PC-3 (cell line): ENCODE data around the gene CACNA1A.

Experiments used
- CTCF ChIP-seq: fragments of 300-600 bp; sonication (generic); conservative IDR thresholded peaks from 2 replicates; pipeline ENCODE4 v1.5.1; 2017; ENCODE audit warnings: antibody characterized with exemption, low read depth, mild to moderate bottlenecking, low read length
- EZH2phosphoT487 ChIP-seq: fragments of 300-600 bp; sonication (generic); IDR thresholded peaks from 2 replicates; pipeline ENCODE4 v1.6.1; 2018; ENCODE audit warnings: mild to moderate bottlenecking, antibody characterized with exemption, low read length, borderline replicate concordance

GRCh38 chr19:13208672-13209483 lies 297.4 kb downstream of the CACNA1A start:
- TF ChIP-seq CTCF (no peak), EZH2phosphoT487 (no peak)
